ENCODE results near the gene IGF2BP3. TPM values are rescaled to one million over a fixed set of nuclear protein-coding genes. Genes with fewer than 3 reads are reported as not detected.

The IGF2BP3 gene
- total RNA-seq, 2 experiments from 2014 or later = 0.64 to 1.1 TPM

DNA sequence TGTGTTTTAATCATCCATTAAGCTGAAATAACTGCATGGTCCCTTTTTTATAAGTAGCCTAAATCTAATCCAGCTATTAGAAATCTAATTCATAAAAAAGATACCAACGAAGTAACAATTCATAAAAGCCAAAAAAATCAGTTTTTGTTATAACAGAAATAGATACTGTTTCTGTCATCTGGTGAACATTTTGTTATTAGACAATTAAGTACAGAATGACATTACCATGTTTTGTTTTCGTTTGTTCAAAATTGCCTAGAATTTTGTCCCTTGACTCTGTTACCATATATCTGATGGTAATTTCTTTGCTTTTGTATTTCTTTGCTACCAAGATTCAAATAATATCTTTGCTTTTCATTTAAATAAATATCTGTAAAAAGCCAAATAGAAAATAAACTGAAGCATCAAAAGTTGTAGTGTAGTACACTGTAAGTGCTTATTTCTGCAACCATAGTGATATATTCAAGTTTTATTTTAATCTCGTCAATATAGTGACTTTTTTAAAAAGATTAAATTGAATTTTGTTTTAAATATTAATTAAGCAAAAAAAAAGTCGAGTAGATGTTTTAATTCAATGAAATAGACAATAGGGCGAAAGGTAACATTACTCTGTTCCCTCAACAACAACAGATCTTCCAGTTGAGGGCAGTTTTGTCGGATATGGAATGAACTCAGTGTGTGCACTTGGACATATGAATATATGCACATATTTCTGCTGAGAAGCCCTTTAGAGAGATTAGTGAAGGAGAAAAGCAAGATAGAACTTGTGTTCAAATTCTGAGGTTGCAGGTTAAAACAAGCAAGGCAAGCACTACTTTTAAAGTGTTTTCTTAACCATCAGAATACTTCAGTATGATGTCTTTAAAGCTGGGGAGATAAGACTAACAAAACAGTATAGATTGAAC is 7.9 kb upstream of the IGF2BP3 start:
- ChIA-PET POLR2A (no interaction called here), CTCF (interaction anchor here (0.6 to 2.0 kb wide), 3 partner anchors 10 to 1096 kb away, joined by 3 to 5 read pairs (median 4); no protein-coding TSS in a partner anchor)
- H3K4me3 Mint-ChIP-seq = no peak overlapping the region
- H3K36me3 Mint-ChIP-seq (ENCODE audit: low read depth) = no peaks in the 10 kb centered on the region
- H3K4me1 Mint-ChIP-seq = peaks cover 9% of the 10 kb centered on the region
- intact Hi-C loops (cut with DNase I, micrococcal nuclease) = loop anchor here in 1 of 2 experiments (10.0 kb wide), 1 partner anchor 807 kb away; the partner anchor contains the start of gene NPY
- peaks cover 38% of the 10 kb centered on the region for H3K27me3 Mint-ChIP-seq
- H3K9me3 Mint-ChIP-seq (ENCODE audit: low read depth) = no peaks in the 10 kb centered on the region
- no peak overlapping the region for H3K27ac Mint-ChIP-seq
- DNase-seq (no peak), ATAC-seq (no peak)

DNA sequence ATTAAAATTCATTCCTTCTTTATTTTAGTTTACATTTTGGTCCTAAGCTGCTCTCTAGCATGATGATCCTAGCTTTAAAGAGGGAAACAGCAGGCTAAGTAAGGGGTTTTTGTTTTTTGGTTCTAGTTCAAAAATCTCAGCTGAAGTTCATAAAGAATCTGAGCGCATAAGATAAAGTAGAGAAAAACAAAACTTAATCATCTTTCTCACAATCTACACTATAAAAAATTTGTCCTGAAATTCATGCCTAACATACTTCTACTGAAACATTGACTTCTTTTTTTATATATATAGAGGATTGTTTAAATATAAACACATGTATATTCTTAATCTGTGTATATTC is 6.8 kb upstream of the IGF2BP3 start:
- no peak for DNase-seq
- POLR2A ChIA-PET = no interaction called here
- peaks cover 44% of the 10 kb centered on the region for H3K27me3 Mint-ChIP-seq
- no peak overlapping the region for H3K27ac Mint-ChIP-seq
- no peak for ATAC-seq
- no peaks in the 10 kb centered on the region for H3K36me3 Mint-ChIP-seq (ENCODE audit: low read depth)
- intact Hi-C loops (cut with DNase I, micrococcal nuclease) = loop anchor here in 1 of 2 experiments (10.0 kb wide), 1 partner anchor 808 kb away; the partner anchor contains the start of gene NPY
- CTCF ChIA-PET = interaction anchor here (0.6 kb wide), 1 partner anchor 70 kb away, joined by 3 read pairs; no protein-coding TSS in a partner anchor
- peaks cover 9% of the 10 kb centered on the region for H3K4me1 Mint-ChIP-seq
- no peak overlapping the region for H3K4me3 Mint-ChIP-seq
- no peaks in the 10 kb centered on the region for H3K9me3 Mint-ChIP-seq (ENCODE audit: low read depth)

GRCh38 chr7:23476286-23477156 is 6.2 kb upstream of the IGF2BP3 start:
- no peak overlapping the region for H3K4me3 Mint-ChIP-seq
- DNase-seq (no peak), ATAC-seq (no peak)
- H3K4me1 Mint-ChIP-seq = peaks cover 11% of the 10 kb centered on the region
- no peak overlapping the region for H3K27ac Mint-ChIP-seq
- ChIA-PET POLR2A (no interaction called here), CTCF (no interaction called here)
- intact Hi-C loops (cut with DNase I, micrococcal nuclease) = loop anchor here in 1 of 2 experiments (10.0 kb wide), 1 partner anchor 808 kb away; the partner anchor contains the start of gene NPY
- H3K27me3 Mint-ChIP-seq = peaks cover 46% of the 10 kb centered on the region
- H3K36me3 Mint-ChIP-seq (ENCODE audit: low read depth) = peaks cover under 1% of the 10 kb centered on the region
- H3K9me3 Mint-ChIP-seq (ENCODE audit: low read depth) = no peaks in the 10 kb centered on the region

- H3K9me3 Mint-ChIP-seq (ENCODE audit: low read depth) = no peaks in the 10 kb centered on the region
- no peak overlapping the region for H3K27ac Mint-ChIP-seq
- no peak for ATAC-seq
- CTCF ChIA-PET = no interaction called here
- POLR2A ChIA-PET = no interaction called here
- intact Hi-C loops (cut with DNase I, micrococcal nuclease) = loop anchor here in 1 of 2 experiments (2.0 to 10.0 kb wide), 4 partner anchors 103 to 809 kb away; partner anchors contain the start of gene NPY
- peaks cover 51% of the 10 kb centered on the region for H3K27me3 Mint-ChIP-seq
- H3K4me3 Mint-ChIP-seq = no peak overlapping the region
- peaks cover 2% of the 10 kb centered on the region for H3K36me3 Mint-ChIP-seq (ENCODE audit: low read depth)
- DNase-seq = no peak
- peaks cover 18% of the 10 kb centered on the region for H3K4me1 Mint-ChIP-seq
Observed at GRCh38 chr7:23475576-23475839, 5.2 kb upstream of the IGF2BP3 start.

DNA sequence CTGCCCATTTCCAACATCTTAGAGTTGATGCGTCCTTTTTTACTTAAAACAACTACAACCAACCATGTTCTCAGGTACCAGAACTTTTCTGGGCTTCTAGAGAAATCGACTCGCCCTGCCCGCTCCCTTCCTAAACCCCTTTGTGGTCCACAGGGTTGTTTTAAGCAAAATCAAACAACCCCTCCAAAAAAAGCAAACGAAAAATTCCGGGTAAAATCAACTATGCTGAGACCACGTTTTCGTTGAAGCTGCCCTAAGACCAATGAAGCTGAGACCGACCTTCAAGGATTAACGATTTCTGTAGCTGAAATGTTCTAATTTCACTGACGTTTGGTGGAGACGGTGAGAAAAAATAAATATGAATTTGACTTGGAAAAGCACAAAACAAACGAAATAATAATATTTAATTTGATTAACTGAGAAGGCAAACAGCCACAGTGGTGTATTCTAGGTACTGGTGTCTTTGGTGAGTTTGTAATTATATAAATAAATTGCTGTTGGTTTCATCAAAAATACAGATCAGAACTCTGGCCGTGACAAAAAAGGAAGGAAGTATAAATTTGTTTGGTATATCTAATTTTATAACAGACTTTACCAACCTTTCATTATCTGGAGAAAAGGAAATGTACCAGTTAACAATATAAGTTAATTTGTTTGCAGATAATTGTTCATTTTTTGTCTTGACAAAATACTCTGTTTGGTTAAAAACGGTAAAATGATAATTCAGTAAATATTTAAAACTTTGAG is 4.7 kb upstream of the IGF2BP3 start:
- DNase-seq (no peak), ATAC-seq (no peak)
- Mint-ChIP-seq H3K4me1 (peaks cover 23% of the 10 kb centered on the region), H3K27me3 (peaks cover 53% of the 10 kb centered on the region), H3K36me3 (ENCODE audit: low read depth) (peaks cover 2% of the 10 kb centered on the region), H3K4me3 (peak overlapping the region; percentile 63), H3K27ac (peak overlapping the region; percentile 38), H3K9me3 (ENCODE audit: low read depth) (no peaks in the 10 kb centered on the region)
- ChIA-PET POLR2A (no interaction called here), CTCF (no interaction called here)
- intact Hi-C loops (cut with DNase I, micrococcal nuclease) = loop anchor here (1.0 to 10.0 kb wide), 10 partner anchors 57 to 1097 kb away; partner anchors contain the start of genes HYCC1 (in 1 of the 2), MALSU1 (in 1 of the 2), NPY (in 1 of the 2) and NUP42 (in 1 of the 2)

DNA sequence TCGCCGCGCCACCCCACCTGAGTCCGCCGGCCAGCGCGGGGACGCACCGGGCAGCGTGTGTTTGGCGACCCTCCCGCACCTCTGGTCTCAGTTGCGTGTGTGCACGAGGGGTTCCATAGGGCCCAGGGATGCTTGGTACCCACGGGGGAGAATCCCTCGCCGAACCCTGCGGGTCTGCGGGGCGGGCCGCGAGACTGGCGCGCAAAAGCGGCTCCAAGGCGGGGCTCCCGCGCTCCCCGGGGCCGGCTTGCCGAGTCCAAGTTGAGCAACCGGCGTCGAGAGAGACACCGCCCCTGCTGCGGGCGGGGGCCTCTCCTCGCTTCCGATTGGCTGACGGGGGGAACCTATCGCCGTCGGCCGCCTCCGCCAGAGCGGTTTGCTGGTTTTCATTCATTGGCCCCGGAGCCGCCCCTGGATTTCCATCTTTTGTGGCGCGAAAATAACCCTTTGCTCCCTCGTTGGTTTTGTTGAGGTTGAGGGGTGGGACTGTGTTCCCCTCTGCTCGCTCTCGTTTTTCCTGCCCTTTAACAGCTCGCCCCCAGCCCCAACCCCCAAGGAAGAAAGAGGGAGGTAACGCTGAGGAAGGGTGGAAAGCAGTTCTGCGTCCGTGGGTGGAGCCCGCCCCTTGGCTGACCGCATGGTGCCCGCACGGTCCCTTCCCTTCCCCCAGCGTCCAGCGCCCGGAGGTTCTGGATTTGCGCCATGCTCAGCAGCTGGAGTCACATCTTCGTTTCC is 4.0 kb upstream of the IGF2BP3 start:
- intact Hi-C loops (cut with DNase I, micrococcal nuclease) = loop anchor here (1.0 to 10.0 kb wide), 10 partner anchors 58 to 1098 kb away; partner anchors contain the start of genes HYCC1 (in 1 of the 2), MALSU1 (in 1 of the 2), NPY (in 1 of the 2) and NUP42 (in 1 of the 2)
- Mint-ChIP-seq H3K27ac (peak overlapping the region; percentile 38), H3K9me3 (ENCODE audit: low read depth) (no peaks in the 10 kb centered on the region), H3K36me3 (ENCODE audit: low read depth) (peaks cover 2% of the 10 kb centered on the region), H3K4me3 (peak overlapping the region; percentile 63), H3K4me1 (peaks cover 26% of the 10 kb centered on the region), H3K27me3 (peaks cover 57% of the 10 kb centered on the region)
- DNase-seq (peak; percentile 94), ATAC-seq (peak; percentile 91)
- POLR2A ChIA-PET = no interaction called here
- CTCF ChIA-PET = interaction anchor here (0.6 kb wide), 1 partner anchor 181 kb away, joined by 3 read pairs; no protein-coding TSS in a partner anchor

GRCh38 chr7:23473844-23474093 is 3.5 kb upstream of the IGF2BP3 start:
- CTCF ChIA-PET = interaction anchor here (0.9 kb wide), 1 partner anchor 195 kb away, joined by 3 read pairs; no protein-coding TSS in a partner anchor
- Mint-ChIP-seq H3K4me1 (peaks cover 27% of the 10 kb centered on the region), H3K36me3 (ENCODE audit: low read depth) (peaks cover 2% of the 10 kb centered on the region), H3K4me3 (peak overlapping the region; percentile 63), H3K27ac (no peak overlapping the region), H3K27me3 (peaks cover 56% of the 10 kb centered on the region), H3K9me3 (ENCODE audit: low read depth) (no peaks in the 10 kb centered on the region)
- intact Hi-C loops (cut with DNase I, micrococcal nuclease) = loop anchor here (1.0 to 10.0 kb wide), 10 partner anchors 59 to 1099 kb away; partner anchors contain the start of genes HYCC1 (in 1 of the 2), MALSU1 (in 1 of the 2), NPY (in 1 of the 2) and NUP42 (in 1 of the 2)
- POLR2A ChIA-PET = no interaction called here
- DNase-seq (no peak), ATAC-seq (no peak)

- no peak overlapping the region for H3K27ac Mint-ChIP-seq
- peaks cover 2% of the 10 kb centered on the region for H3K36me3 Mint-ChIP-seq (ENCODE audit: low read depth)
- peak overlapping the region; percentile 63 for H3K4me3 Mint-ChIP-seq
- POLR2A ChIA-PET = no interaction called here
- CTCF ChIA-PET = interaction anchor here (0.7 to 1.4 kb wide), 4 partner anchors 20 to 197 kb away, joined by 3 to 6 read pairs (median 4); no protein-coding TSS in a partner anchor
- H3K9me3 Mint-ChIP-seq (ENCODE audit: low read depth) = no peaks in the 10 kb centered on the region
- H3K4me1 Mint-ChIP-seq = peaks cover 30% of the 10 kb centered on the region
- intact Hi-C loops (cut with DNase I, micrococcal nuclease) = loop anchor here (5.0 to 10.0 kb wide), 5 partner anchors 59 to 1099 kb away; partner anchors contain the start of genes HYCC1 (in 1 of the 2), NPY (in 1 of the 2), NUP42 (in 1 of the 2) and PALS2 (in 1 of the 2)
- ATAC-seq (no peak), DNase-seq (no peak)
- peaks cover 55% of the 10 kb centered on the region for H3K27me3 Mint-ChIP-seq
Observed at GRCh38 chr7:23472956-23473843, 2.9 kb upstream of the IGF2BP3 start.

DNA sequence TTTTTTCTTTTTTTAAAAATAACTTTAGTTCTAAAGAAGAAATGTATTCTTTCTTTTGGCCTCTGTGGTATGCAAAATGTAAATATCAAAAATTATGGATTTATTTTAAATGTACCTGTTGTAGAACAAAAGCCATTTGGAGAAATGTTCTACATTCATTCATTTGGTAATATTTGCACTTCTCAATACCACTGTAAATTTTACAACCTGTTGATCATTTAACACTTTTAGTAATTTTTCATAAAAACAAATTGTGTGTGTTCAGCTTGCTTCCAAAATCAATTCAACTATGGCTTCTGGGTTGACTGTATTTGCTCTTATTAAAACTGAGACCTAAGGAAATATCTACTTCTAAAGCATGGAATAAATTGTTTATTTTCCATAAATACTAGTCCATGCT is 2.3 kb upstream of the IGF2BP3 start:
- ATAC-seq (no peak), DNase-seq (no peak)
- peaks cover 2% of the 10 kb centered on the region for H3K36me3 Mint-ChIP-seq (ENCODE audit: low read depth)
- POLR2A ChIA-PET = no interaction called here
- H3K27ac Mint-ChIP-seq = no peak overlapping the region
- H3K4me1 Mint-ChIP-seq = peaks cover 36% of the 10 kb centered on the region
- no peaks in the 10 kb centered on the region for H3K9me3 Mint-ChIP-seq (ENCODE audit: low read depth)
- H3K27me3 Mint-ChIP-seq = peaks cover 61% of the 10 kb centered on the region
- CTCF ChIA-PET = interaction anchor here (0.7 to 1.4 kb wide), 4 partner anchors 20 to 197 kb away, joined by 3 to 6 read pairs (median 4); no protein-coding TSS in a partner anchor
- intact Hi-C loops (cut with DNase I, micrococcal nuclease) = loop anchor here (5.0 to 10.0 kb wide), 5 partner anchors 60 to 1100 kb away; partner anchors contain the start of genes HYCC1 (in 1 of the 2), NPY (in 1 of the 2), NUP42 (in 1 of the 2) and PALS2 (in 1 of the 2)
- no peak overlapping the region for H3K4me3 Mint-ChIP-seq
